Measurements from ENCODE around the gene EEIG2.

- TF ChIP-seq NONO (IDR thresholded peaks at IDR 0.05; ENCODE audit: low read depth in 2 of 2, low read length in 1 of 2) (no peak), CTCF (IDR thresholded peaks at IDR 0.05 in 2 of 3, conservative IDR thresholded peaks at IDR 0.05 in 1 of 3; ENCODE audit: insufficient read depth in 2 of 3, low read depth in 1 of 3, low read length in 3 of 3) (no peak)
Observed at GRCh38 chr1:108584428-108584856, 24.5 kb downstream of the EEIG2 start.

Measured in K562 (cell line).